ENCODE measurements around the gene STK32B.

STK32B gene

GRCh38 chr4:5211282-5211839, 160.1 kb downstream of the STK32B start:
- no peak for DNase-seq (ENCODE audit: low read depth)
- TF ChIP-seq, protein P1, sequence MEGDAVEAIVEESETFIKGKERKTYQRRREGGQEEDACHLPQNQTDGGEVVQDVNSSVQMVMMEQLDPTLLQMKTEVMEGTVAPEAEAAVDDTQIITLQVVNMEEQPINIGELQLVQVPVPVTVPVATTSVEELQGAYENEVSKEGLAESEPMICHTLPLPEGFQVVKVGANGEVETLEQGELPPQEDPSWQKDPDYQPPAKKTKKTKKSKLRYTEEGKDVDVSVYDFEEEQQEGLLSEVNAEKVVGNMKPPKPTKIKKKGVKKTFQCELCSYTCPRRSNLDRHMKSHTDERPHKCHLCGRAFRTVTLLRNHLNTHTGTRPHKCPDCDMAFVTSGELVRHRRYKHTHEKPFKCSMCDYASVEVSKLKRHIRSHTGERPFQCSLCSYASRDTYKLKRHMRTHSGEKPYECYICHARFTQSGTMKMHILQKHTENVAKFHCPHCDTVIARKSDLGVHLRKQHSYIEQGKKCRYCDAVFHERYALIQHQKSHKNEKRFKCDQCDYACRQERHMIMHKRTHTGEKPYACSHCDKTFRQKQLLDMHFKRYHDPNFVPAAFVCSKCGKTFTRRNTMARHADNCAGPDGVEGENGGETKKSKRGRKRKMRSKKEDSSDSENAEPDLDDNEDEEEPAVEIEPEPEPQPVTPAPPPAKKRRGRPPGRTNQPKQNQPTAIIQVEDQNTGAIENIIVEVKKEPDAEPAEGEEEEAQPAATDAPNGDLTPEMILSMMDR (conservative IDR thresholded peaks at IDR 0.05; ENCODE audit: control insufficient read depth, insufficient read depth, low read depth, low read length), result no peak
- no peak overlapping the region for H3K4me3 ChIP-seq (ENCODE audit: control insufficient read depth, low read depth, low read length)

DNA sequence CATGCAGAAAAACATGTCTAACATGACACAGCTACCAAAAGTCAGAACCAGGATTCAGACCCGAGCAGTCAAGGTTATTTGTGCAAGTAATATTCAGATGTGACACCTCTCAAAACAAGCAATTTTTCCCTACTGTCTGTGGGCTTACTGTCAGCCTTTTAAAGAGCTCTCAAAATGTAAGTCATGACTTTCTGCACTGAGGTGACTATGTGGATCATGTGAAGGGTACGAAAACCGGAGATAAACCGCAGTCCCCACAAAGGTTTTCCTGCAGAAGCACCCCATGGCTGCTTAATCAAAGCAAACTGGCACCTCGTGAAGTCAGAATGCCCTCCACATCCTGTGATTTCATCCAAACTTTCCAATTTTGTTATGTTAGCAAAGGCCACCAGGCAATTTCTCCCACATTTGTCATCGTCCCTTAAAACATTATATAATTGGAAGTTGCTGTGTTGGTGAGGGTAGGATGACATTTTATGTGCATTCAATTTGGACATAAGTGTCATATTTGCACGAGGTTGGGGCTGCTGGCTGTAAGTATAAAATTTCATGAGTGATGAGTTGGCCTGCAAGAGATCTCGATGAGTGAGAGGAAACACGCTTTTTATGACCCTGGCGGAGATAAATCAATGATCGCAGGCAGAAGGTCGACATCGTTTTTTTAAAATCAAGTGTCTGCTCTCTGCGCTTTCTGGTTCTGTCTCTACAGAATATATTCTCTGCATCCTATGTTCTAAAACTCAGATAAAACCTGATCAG, 161.2 kb downstream of the STK32B start:
- TF ChIP-seq, protein P1 (conservative IDR thresholded peaks at IDR 0.05; ENCODE audit: control insufficient read depth, insufficient read depth, low read depth, low read length), result no peak
- H3K4me3 ChIP-seq (ENCODE audit: control insufficient read depth, low read depth, low read length), result no peak overlapping the region
- DNase-seq (ENCODE audit: low read depth), result no peak

GRCh38 chr4:5213087-5213595, 161.9 kb downstream of the STK32B start:
- TF ChIP-seq, protein P1 (conservative IDR thresholded peaks at IDR 0.05; ENCODE audit: control insufficient read depth, insufficient read depth, low read depth, low read length), result no peak
- DNase-seq (ENCODE audit: low read depth), result no peak
- H3K4me3 ChIP-seq (ENCODE audit: control insufficient read depth, low read depth, low read length), result no peak overlapping the region

DNA sequence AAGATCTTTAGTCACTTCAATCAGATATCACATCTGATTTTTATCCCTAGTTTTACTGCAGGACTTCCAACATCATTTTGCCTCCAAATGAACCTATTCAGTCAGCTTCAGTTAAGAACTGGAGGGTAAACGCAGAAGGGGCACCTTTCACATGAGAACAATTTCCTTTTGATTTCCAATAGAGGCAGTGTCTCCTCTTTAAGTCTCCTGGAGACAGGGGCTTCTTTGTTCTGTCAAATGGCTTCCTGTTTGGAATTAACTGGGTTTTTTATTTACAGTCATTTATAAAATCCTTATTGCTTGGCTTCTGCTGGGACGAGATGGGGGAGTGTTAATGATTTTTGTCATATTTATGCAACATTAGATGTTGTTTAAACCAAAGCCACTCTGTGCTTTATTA, 164.0 kb downstream of the STK32B start:
- DNase-seq (ENCODE audit: low read depth), result no peak
- no peak overlapping the region for H3K4me3 ChIP-seq (ENCODE audit: control insufficient read depth, low read depth, low read length)
- TF ChIP-seq, protein P1 (conservative IDR thresholded peaks at IDR 0.05; ENCODE audit: control insufficient read depth, insufficient read depth, low read depth, low read length), result no peak

GRCh38 chr4:5217421-5217820, 166.1 kb downstream of the STK32B start:
- TF ChIP-seq, protein P1 (conservative IDR thresholded peaks at IDR 0.05; ENCODE audit: control insufficient read depth, insufficient read depth, low read depth, low read length), result no peak
- no peak for DNase-seq (ENCODE audit: low read depth)
- no peak overlapping the region for H3K4me3 ChIP-seq (ENCODE audit: control insufficient read depth, low read depth, low read length)

DNA sequence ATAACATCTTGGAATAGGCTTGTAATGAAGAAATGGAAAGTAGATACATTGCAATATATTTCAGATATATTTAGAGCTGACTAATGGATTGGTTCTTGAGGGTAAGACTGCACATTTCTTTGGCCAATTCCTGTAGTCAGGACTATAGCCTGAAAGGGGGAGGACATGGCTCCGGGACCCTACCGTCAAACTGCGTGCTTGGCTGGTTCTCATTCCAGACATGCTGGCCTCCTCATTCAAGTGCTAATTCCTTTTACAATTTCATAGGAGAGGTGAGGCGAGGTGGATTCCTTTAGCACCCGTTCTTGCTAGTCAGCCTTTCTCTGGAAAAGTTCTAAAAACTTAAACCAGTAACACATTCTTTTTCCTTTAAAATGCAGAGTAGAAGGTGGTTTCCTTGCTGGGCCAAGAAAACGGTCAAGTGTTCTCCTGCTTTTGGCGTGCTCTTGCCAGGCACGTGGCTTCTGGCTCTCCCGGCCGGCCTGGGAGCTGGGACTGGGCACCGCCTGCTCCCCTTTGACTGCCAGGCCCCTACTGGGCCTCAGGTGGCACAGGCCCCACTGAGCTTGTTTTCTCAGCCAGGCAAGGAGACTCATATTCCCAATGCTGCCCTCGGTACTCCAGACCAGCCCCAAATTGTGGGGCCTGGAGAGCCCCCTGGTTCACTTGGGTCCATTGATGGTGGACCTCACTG, 167.2 kb downstream of the STK32B start:
- TF ChIP-seq, protein P1 (conservative IDR thresholded peaks at IDR 0.05; ENCODE audit: control insufficient read depth, insufficient read depth, low read depth, low read length), result no peak
- no peak overlapping the region for H3K4me3 ChIP-seq (ENCODE audit: control insufficient read depth, low read depth, low read length)
- DNase-seq (ENCODE audit: low read depth), result no peak

Measured in fibroblast of mammary gland (primary cell).